Measurements from ENCODE around the gene MPPED2.

MPPED2 gene

GRCh38 chr11:30446520-30446919 is 139.6 kb downstream of the MPPED2 start:
- Histone ChIP-seq H3K9ac (ENCODE audit: low read depth, low read length) (no peak overlapping the region), H3K27me3 (ENCODE audit: control insufficient read depth, insufficient read depth, low read length) (no peaks in the 10 kb centered on the region), H3K36me3 (ENCODE audit: insufficient read depth, low read length) (no peaks in the 10 kb centered on the region), H3K4me3 (ENCODE audit: low read length) (no peak overlapping the region), H3K4me1 (ENCODE audit: control insufficient read depth, insufficient read depth, low read length) (no peaks in the 10 kb centered on the region), H3K4me2 (ENCODE audit: low read length) (no peak overlapping the region), H3K9me3 (replicated peaks; ENCODE audit: low read length) (no peaks in the 10 kb centered on the region)

GRCh38 chr11:30445056-30445455 is 141.1 kb downstream of the MPPED2 start:
- H3K4me2 ChIP-seq (ENCODE audit: low read length), result no peak overlapping the region
- no peaks in the 10 kb centered on the region for H3K36me3 ChIP-seq (ENCODE audit: insufficient read depth, low read length)
- no peaks in the 10 kb centered on the region for H3K4me1 ChIP-seq (ENCODE audit: control insufficient read depth, insufficient read depth, low read length)
- no peak overlapping the region for H3K9ac ChIP-seq (ENCODE audit: low read depth, low read length)
- H3K27me3 ChIP-seq (ENCODE audit: control insufficient read depth, insufficient read depth, low read length), result no peaks in the 10 kb centered on the region
- H3K4me3 ChIP-seq (ENCODE audit: low read length), result no peak overlapping the region
- no peaks in the 10 kb centered on the region for H3K9me3 ChIP-seq (replicated peaks; ENCODE audit: low read length)

GRCh38 chr11:30440510-30440909 is 145.6 kb downstream of the MPPED2 start:
- Histone ChIP-seq H3K4me1 (ENCODE audit: control insufficient read depth, insufficient read depth, low read length) (no peaks in the 10 kb centered on the region), H3K4me2 (ENCODE audit: low read length) (no peak overlapping the region), H3K9ac (ENCODE audit: low read depth, low read length) (no peak overlapping the region), H3K4me3 (ENCODE audit: low read length) (no peak overlapping the region), H3K9me3 (replicated peaks; ENCODE audit: low read length) (no peaks in the 10 kb centered on the region), H3K27me3 (ENCODE audit: control insufficient read depth, insufficient read depth, low read length) (no peaks in the 10 kb centered on the region), H3K36me3 (ENCODE audit: insufficient read depth, low read length) (no peaks in the 10 kb centered on the region)

GRCh38 chr11:30436801-30437200 is 149.4 kb downstream of the MPPED2 start:
- H3K4me3 ChIP-seq (ENCODE audit: low read length), result no peak overlapping the region
- H3K36me3 ChIP-seq (ENCODE audit: insufficient read depth, low read length), result no peaks in the 10 kb centered on the region
- no peaks in the 10 kb centered on the region for H3K9me3 ChIP-seq (replicated peaks; ENCODE audit: low read length)
- no peak overlapping the region for H3K4me2 ChIP-seq (ENCODE audit: low read length)
- no peaks in the 10 kb centered on the region for H3K27me3 ChIP-seq (ENCODE audit: control insufficient read depth, insufficient read depth, low read length)
- H3K9ac ChIP-seq (ENCODE audit: low read depth, low read length), result no peak overlapping the region
- H3K4me1 ChIP-seq (ENCODE audit: control insufficient read depth, insufficient read depth, low read length), result no peaks in the 10 kb centered on the region

- Histone ChIP-seq H3K4me2 (ENCODE audit: low read length) (no peak overlapping the region), H3K4me3 (ENCODE audit: low read length) (no peak overlapping the region), H3K9ac (ENCODE audit: low read depth, low read length) (no peak overlapping the region), H3K36me3 (ENCODE audit: insufficient read depth, low read length) (no peaks in the 10 kb centered on the region), H3K27me3 (ENCODE audit: control insufficient read depth, insufficient read depth, low read length) (no peaks in the 10 kb centered on the region), H3K4me1 (ENCODE audit: control insufficient read depth, insufficient read depth, low read length) (no peaks in the 10 kb centered on the region), H3K9me3 (replicated peaks; ENCODE audit: low read length) (no peaks in the 10 kb centered on the region)
These were observed 150.7 kb downstream of the MPPED2 start for GRCh38 chr11:30435488-30435887.

- no peak overlapping the region for H3K9ac ChIP-seq (ENCODE audit: low read depth, low read length)
- H3K27me3 ChIP-seq (ENCODE audit: control insufficient read depth, insufficient read depth, low read length), result no peaks in the 10 kb centered on the region
- no peaks in the 10 kb centered on the region for H3K9me3 ChIP-seq (replicated peaks; ENCODE audit: low read length)
- no peak overlapping the region for H3K4me2 ChIP-seq (ENCODE audit: low read length)
- H3K4me3 ChIP-seq (ENCODE audit: low read length), result no peak overlapping the region
- no peaks in the 10 kb centered on the region for H3K36me3 ChIP-seq (ENCODE audit: insufficient read depth, low read length)
- H3K4me1 ChIP-seq (ENCODE audit: control insufficient read depth, insufficient read depth, low read length), result no peaks in the 10 kb centered on the region
These were observed 151.3 kb downstream of the MPPED2 start for GRCh38 chr11:30434901-30435300.

GRCh38 chr11:30433831-30434230 is 152.3 kb downstream of the MPPED2 start:
- H3K36me3 ChIP-seq (ENCODE audit: insufficient read depth, low read length), result no peaks in the 10 kb centered on the region
- no peak overlapping the region for H3K4me3 ChIP-seq (ENCODE audit: low read length)
- H3K27me3 ChIP-seq (ENCODE audit: control insufficient read depth, insufficient read depth, low read length), result no peaks in the 10 kb centered on the region
- H3K9me3 ChIP-seq (replicated peaks; ENCODE audit: low read length), result no peaks in the 10 kb centered on the region
- no peaks in the 10 kb centered on the region for H3K4me1 ChIP-seq (ENCODE audit: control insufficient read depth, insufficient read depth, low read length)
- H3K9ac ChIP-seq (ENCODE audit: low read depth, low read length), result no peak overlapping the region
- no peak overlapping the region for H3K4me2 ChIP-seq (ENCODE audit: low read length)

- no peak overlapping the region for H3K9ac ChIP-seq (ENCODE audit: low read depth, low read length)
- no peaks in the 10 kb centered on the region for H3K36me3 ChIP-seq (ENCODE audit: insufficient read depth, low read length)
- H3K9me3 ChIP-seq (replicated peaks; ENCODE audit: low read length), result no peaks in the 10 kb centered on the region
- no peaks in the 10 kb centered on the region for H3K27me3 ChIP-seq (ENCODE audit: control insufficient read depth, insufficient read depth, low read length)
- no peaks in the 10 kb centered on the region for H3K4me1 ChIP-seq (ENCODE audit: control insufficient read depth, insufficient read depth, low read length)
- H3K4me2 ChIP-seq (ENCODE audit: low read length), result no peak overlapping the region
- no peak overlapping the region for H3K4me3 ChIP-seq (ENCODE audit: low read length)
These were observed 153.4 kb downstream of the MPPED2 start for GRCh38 chr11:30432716-30433115.

GRCh38 chr11:30432178-30432577 is 154.0 kb downstream of the MPPED2 start:
- Histone ChIP-seq H3K36me3 (ENCODE audit: insufficient read depth, low read length) (no peaks in the 10 kb centered on the region), H3K9me3 (replicated peaks; ENCODE audit: low read length) (no peaks in the 10 kb centered on the region), H3K4me1 (ENCODE audit: control insufficient read depth, insufficient read depth, low read length) (no peaks in the 10 kb centered on the region), H3K4me3 (ENCODE audit: low read length) (no peak overlapping the region), H3K27me3 (ENCODE audit: control insufficient read depth, insufficient read depth, low read length) (no peaks in the 10 kb centered on the region), H3K4me2 (ENCODE audit: low read length) (no peak overlapping the region), H3K9ac (ENCODE audit: low read depth, low read length) (no peak overlapping the region)

- no peaks in the 10 kb centered on the region for H3K9me3 ChIP-seq (replicated peaks; ENCODE audit: low read length)
- H3K27me3 ChIP-seq (ENCODE audit: control insufficient read depth, insufficient read depth, low read length), result no peaks in the 10 kb centered on the region
- no peaks in the 10 kb centered on the region for H3K36me3 ChIP-seq (ENCODE audit: insufficient read depth, low read length)
- H3K9ac ChIP-seq (ENCODE audit: low read depth, low read length), result no peak overlapping the region
- H3K4me1 ChIP-seq (ENCODE audit: control insufficient read depth, insufficient read depth, low read length), result no peaks in the 10 kb centered on the region
- H3K4me3 ChIP-seq (ENCODE audit: low read length), result no peak overlapping the region
- H3K4me2 ChIP-seq (ENCODE audit: low read length), result no peak overlapping the region
These were observed 154.9 kb downstream of the MPPED2 start for GRCh38 chr11:30431127-30431814.

- Histone ChIP-seq H3K4me2 (ENCODE audit: low read length) (no peak overlapping the region), H3K9me3 (replicated peaks; ENCODE audit: low read length) (no peaks in the 10 kb centered on the region), H3K9ac (ENCODE audit: low read depth, low read length) (no peak overlapping the region)
These were observed 156.6 kb downstream of the MPPED2 start for GRCh38 chr11:30429550-30429949.

GRCh38 chr11:30426781-30427180 is 159.4 kb downstream of the MPPED2 start:
- no peak overlapping the region for H3K9ac ChIP-seq (ENCODE audit: low read depth, low read length)
- H3K4me2 ChIP-seq (ENCODE audit: low read length), result no peak overlapping the region
- H3K36me3 ChIP-seq (ENCODE audit: insufficient read depth, low read length), result no peaks in the 10 kb centered on the region
- no peaks in the 10 kb centered on the region for H3K27me3 ChIP-seq (ENCODE audit: control insufficient read depth, insufficient read depth, low read length)
- H3K4me3 ChIP-seq (ENCODE audit: low read length), result no peak overlapping the region
- no peaks in the 10 kb centered on the region for H3K4me1 ChIP-seq (ENCODE audit: control insufficient read depth, insufficient read depth, low read length)
- no peaks in the 10 kb centered on the region for H3K9me3 ChIP-seq (replicated peaks; ENCODE audit: low read length)

More at GRCh38 chr11:30429550-30429949, 156.6 kb downstream of the MPPED2 start:
- Histone ChIP-seq H3K36me3 (ENCODE audit: insufficient read depth, low read length) (no peaks in the 10 kb centered on the region), H3K4me3 (ENCODE audit: low read length) (no peak overlapping the region), H3K27me3 (ENCODE audit: control insufficient read depth, insufficient read depth, low read length) (no peaks in the 10 kb centered on the region), H3K4me1 (ENCODE audit: control insufficient read depth, insufficient read depth, low read length) (no peaks in the 10 kb centered on the region)
